ENCODE measurements around the gene TTC9. TPM values are rescaled to one million over a fixed set of nuclear protein-coding genes. Genes with fewer than 3 reads are reported as not detected.

TTC9 gene
- total RNA-seq, 1 experiment from 2014 or later, result 3.6 TPM

DNA sequence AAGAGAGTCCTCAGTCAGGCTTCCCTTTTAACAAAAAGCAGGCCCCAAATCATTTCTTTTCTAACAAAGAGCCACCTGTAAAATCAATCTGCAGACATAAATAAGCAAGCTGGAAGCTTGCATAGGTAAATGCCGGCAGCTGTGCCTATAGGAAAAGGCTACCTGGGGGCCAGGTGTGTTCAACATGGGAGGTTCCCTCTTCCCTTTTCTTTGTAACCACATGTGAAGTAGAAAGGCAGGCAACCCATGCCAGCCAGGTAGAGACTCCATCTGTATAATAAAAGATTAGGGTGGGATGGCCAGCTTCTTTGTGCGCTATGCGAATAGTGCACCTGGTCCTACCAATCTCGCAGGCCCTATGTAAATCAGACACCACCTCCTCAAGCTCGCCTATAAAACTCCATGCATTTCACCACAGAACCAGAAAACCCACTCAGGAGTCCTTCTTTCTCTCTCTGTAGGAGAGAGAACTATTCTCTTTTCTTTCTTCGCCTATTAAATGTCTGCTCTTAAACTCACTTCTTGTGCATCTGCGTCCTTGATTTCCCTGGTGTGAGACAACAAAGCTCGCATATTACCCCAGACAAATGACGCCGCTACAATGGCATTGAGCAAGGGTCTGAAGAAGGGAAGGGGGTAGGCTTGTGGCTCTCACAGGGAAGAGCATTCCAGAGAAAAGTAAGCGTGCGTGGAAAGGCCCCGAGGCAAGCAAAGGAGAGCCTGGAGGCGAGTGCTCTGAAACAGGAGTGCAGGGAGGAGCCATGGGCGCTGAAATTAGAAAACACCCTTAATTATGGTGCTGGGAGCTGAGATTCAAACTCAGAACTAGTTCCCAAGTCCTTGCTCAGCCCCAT, 67.2 kb downstream of the TTC9 start:
- POLR2A ChIA-PET (ENCODE audit: unreplicated experiment), result no interaction called here
- no peaks in the 10 kb centered on the region for H3K9me2 ChIP-seq (replicated peaks; ENCODE audit: low read length)
- no peak for ATAC-seq

DNA sequence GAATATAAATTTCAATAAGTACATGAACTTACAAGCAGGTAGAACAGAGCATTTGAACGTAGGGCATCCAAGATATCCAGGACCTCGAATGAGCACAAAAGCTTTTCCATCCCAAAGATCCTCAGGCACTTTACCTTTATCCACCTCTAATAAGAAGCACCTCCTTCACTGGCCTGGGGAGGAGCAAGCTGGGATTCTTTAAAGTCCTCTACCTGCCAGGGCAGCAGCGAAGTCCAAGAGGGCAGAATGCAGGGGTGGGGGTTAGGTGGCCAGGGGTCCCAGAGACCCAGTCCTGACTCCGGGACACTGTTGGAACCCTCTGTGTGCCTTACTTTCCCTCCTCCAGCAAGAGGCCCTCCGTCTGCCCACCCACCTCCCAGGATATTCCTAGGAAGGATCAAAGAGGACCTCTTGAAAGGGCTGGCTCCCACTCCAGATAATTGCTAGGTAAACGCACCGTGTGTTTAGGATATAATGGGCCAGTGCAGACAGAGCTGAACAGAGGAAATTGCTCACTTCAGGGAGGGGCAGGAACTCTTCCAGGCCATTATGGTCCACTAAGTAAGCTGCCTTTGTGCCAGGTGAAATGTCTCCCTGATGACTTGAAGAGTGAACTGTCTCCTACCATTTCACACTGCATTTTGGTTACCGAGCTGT, 68.1 kb downstream of the TTC9 start:
- CTCF ChIA-PET, result no interaction called here
- BruUV-seq (replicated peaks), result no TSS peak
- Histone ChIP-seq H3K27me3 (ENCODE audit: low read length) (no peaks in the 10 kb centered on the region), H4K20me1 (ENCODE audit: low read length) (no peaks in the 10 kb centered on the region), H2AFZ (ENCODE audit: low read length) (peak overlapping the region; percentile 28), H3K79me2 (ENCODE audit: low read length) (no peaks in the 10 kb centered on the region), H3K27ac (ENCODE audit: low read length) (0 out of 2 replicates have a peak overlapping the region, but pooled peaks have one; percentile 5), H3K4me3 (ENCODE audit: low read length) (no peak overlapping the region), H3K9me2 (replicated peaks; ENCODE audit: low read length) (no peaks in the 10 kb centered on the region), H3K4me1 (ENCODE audit: insufficient read depth, low read length) (peaks cover 27% of the 10 kb centered on the region), H3K36me3 (ENCODE audit: low read depth, low read length) (no peaks in the 10 kb centered on the region), H3F3A (ENCODE audit: low read length, unreplicated experiment) (no peaks in the 10 kb centered on the region), H3K4me2 (ENCODE audit: low read length) (peak overlapping the region; percentile 13; the same call in 1 of the 2 replicates), H3K9ac (ENCODE audit: low read length) (no peak overlapping the region), H3K9me3 (ENCODE audit: low read length) (no peaks in the 10 kb centered on the region)
- TF ChIP-seq, protein P1, sequence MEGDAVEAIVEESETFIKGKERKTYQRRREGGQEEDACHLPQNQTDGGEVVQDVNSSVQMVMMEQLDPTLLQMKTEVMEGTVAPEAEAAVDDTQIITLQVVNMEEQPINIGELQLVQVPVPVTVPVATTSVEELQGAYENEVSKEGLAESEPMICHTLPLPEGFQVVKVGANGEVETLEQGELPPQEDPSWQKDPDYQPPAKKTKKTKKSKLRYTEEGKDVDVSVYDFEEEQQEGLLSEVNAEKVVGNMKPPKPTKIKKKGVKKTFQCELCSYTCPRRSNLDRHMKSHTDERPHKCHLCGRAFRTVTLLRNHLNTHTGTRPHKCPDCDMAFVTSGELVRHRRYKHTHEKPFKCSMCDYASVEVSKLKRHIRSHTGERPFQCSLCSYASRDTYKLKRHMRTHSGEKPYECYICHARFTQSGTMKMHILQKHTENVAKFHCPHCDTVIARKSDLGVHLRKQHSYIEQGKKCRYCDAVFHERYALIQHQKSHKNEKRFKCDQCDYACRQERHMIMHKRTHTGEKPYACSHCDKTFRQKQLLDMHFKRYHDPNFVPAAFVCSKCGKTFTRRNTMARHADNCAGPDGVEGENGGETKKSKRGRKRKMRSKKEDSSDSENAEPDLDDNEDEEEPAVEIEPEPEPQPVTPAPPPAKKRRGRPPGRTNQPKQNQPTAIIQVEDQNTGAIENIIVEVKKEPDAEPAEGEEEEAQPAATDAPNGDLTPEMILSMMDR (conservative IDR thresholded peaks at IDR 0.05; ENCODE audit: low read depth, low read length), result no peak
- no peak for TF ChIP-seq EZH2 (IDR thresholded peaks at IDR 0.05; ENCODE audit: low read length, unreplicated experiment)
- intact Hi-C loops (cut with micrococcal nuclease), result loop anchor here (5.0 to 10.0 kb wide), 3 partner anchors 48 to 665 kb away; no protein-coding TSS in a partner anchor
- POLR2A ChIA-PET (ENCODE audit: unreplicated experiment), result no interaction called here
- DNase-seq (peak; percentile 60), ATAC-seq (peak; percentile 68)

More for the DNA sequence above, 67.2 kb downstream of the TTC9 start:
- Histone ChIP-seq H3K27ac (ENCODE audit: low read length) (no peak overlapping the region), H3K36me3 (ENCODE audit: low read depth, low read length) (no peaks in the 10 kb centered on the region), H4K20me1 (ENCODE audit: low read length) (no peaks in the 10 kb centered on the region), H3K4me2 (ENCODE audit: low read length) (no peak overlapping the region), H3K4me1 (ENCODE audit: insufficient read depth, low read length) (peaks cover 27% of the 10 kb centered on the region), H3K27me3 (ENCODE audit: low read length) (no peaks in the 10 kb centered on the region), H3K9me3 (ENCODE audit: low read length) (no peaks in the 10 kb centered on the region), H3K4me3 (ENCODE audit: low read length) (no peak overlapping the region), H3F3A (ENCODE audit: low read length, unreplicated experiment) (no peaks in the 10 kb centered on the region), H3K9ac (ENCODE audit: low read length) (no peak overlapping the region), H2AFZ (ENCODE audit: low read length) (no peak overlapping the region), H3K79me2 (ENCODE audit: low read length) (no peaks in the 10 kb centered on the region)
- no peak for TF ChIP-seq EZH2 (IDR thresholded peaks at IDR 0.05; ENCODE audit: low read length, unreplicated experiment)
- TF ChIP-seq EZH2phosphoT487 (IDR thresholded peaks at IDR 0.05; ENCODE audit: borderline replicate concordance, low read length), result no peak
- TF ChIP-seq, protein P1 (conservative IDR thresholded peaks at IDR 0.05; ENCODE audit: low read depth, low read length), result no peak
- no peak for DNase-seq
- BruUV-seq (replicated peaks), result no TSS peak
- CTCF ChIA-PET, result no interaction called here
- intact Hi-C loops (cut with micrococcal nuclease), result no loop called here
